ENCODE measurements around the gene PCCA.

The PCCA gene

DNA sequence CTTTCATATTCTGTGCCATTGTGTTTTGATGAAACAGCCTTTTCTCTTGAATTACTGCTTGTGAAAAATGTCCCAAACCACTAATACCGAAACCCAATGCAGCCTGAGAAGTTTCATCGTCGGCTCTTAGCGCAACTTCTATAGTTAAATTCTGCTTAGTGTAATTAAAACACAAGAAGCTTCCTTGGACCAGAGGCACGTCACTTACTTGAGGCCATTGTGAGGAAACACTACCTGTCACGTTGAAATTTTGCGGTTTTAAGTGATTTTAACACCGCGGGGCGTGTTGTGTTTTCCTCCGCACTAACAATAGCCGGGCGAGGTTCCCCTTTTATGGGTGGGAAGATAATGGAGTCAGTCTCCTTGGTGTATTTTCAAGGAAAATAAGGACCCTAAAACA, 428.8 kb downstream of the PCCA start:
- Histone ChIP-seq H3K4me3 (ENCODE audit: low read depth, low read length, poor library complexity, severe bottlenecking) (no peak overlapping the region), H2AFZ (ENCODE audit: low read length) (no peak overlapping the region), H3K27ac (ENCODE audit: low read depth, low read length, poor library complexity, severe bottlenecking) (no peak overlapping the region), H3K36me3 (ENCODE audit: insufficient read depth, low read length) (no peaks in the 10 kb centered on the region), H4K20me1 (ENCODE audit: insufficient read depth, low read length) (no peaks in the 10 kb centered on the region), H3F3A (ENCODE audit: insufficient read depth, low read length) (no peaks in the 10 kb centered on the region), H3K4me2 (ENCODE audit: low read length) (no peak overlapping the region), H3K27me3 (ENCODE audit: insufficient read depth, low read length) (no peaks in the 10 kb centered on the region), H3K9me3 (ENCODE audit: low read length) (no peaks in the 10 kb centered on the region), H3K9me2 (ENCODE audit: low read depth, low read length) (no peaks in the 10 kb centered on the region), H3K9ac (ENCODE audit: low read length) (no peak overlapping the region), H3K4me1 (ENCODE audit: insufficient read depth, low read length, severe bottlenecking) (no peaks in the 10 kb centered on the region), H3K79me2 (ENCODE audit: insufficient read depth, low read length) (no peaks in the 10 kb centered on the region)
- TF ChIP-seq CTCF (IDR thresholded peaks at IDR 0.05; ENCODE audit: low read length) (no peak), EZH2 (IDR thresholded peaks at IDR 0.05; ENCODE audit: borderline replicate concordance, low read length) (no peak)

GRCh38 chr13:100518394-100519062, 429.6 kb downstream of the PCCA start:
- Histone ChIP-seq H3K36me3 (ENCODE audit: insufficient read depth, low read length) (no peaks in the 10 kb centered on the region), H3F3A (ENCODE audit: insufficient read depth, low read length) (no peaks in the 10 kb centered on the region), H2AFZ (ENCODE audit: low read length) (no peak overlapping the region), H3K79me2 (ENCODE audit: insufficient read depth, low read length) (no peaks in the 10 kb centered on the region), H3K4me2 (ENCODE audit: low read length) (no peak overlapping the region), H3K9ac (ENCODE audit: low read length) (no peak overlapping the region), H3K27ac (ENCODE audit: low read depth, low read length, poor library complexity, severe bottlenecking) (no peak overlapping the region), H4K20me1 (ENCODE audit: insufficient read depth, low read length) (no peaks in the 10 kb centered on the region), H3K4me3 (ENCODE audit: low read depth, low read length, poor library complexity, severe bottlenecking) (no peak overlapping the region), H3K9me2 (ENCODE audit: low read depth, low read length) (no peaks in the 10 kb centered on the region), H3K9me3 (ENCODE audit: low read length) (no peaks in the 10 kb centered on the region), H3K4me1 (ENCODE audit: insufficient read depth, low read length, severe bottlenecking) (no peaks in the 10 kb centered on the region), H3K27me3 (ENCODE audit: insufficient read depth, low read length) (no peaks in the 10 kb centered on the region)
- TF ChIP-seq CTCF (IDR thresholded peaks at IDR 0.05; ENCODE audit: low read length) = no peak
- TF ChIP-seq EZH2 (IDR thresholded peaks at IDR 0.05; ENCODE audit: borderline replicate concordance, low read length) = no peak

DNA sequence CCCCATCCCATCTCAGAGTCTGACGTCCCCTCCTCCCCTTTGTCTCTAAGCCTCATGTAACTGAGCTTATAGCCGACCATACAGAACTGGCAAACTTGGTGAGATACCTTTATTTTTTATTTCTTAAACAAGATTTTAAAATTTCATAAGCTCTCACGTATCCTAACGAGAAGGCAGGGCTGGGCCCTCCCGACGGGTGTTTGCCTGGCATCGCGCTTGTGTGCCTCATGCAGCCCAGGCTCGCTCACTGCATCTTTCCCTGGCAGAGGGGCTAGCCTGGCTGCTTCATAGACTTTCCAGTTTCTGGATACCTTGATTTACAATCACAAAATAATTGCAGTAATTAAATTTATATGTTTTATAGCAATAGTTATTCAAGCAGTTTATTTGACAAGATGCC, 430.7 kb downstream of the PCCA start:
- H3K27me3 ChIP-seq (ENCODE audit: insufficient read depth, low read length) = no peaks in the 10 kb centered on the region
- H3K36me3 ChIP-seq (ENCODE audit: insufficient read depth, low read length) = no peaks in the 10 kb centered on the region
- no peaks in the 10 kb centered on the region for H4K20me1 ChIP-seq (ENCODE audit: insufficient read depth, low read length)
- H3K9me2 ChIP-seq (ENCODE audit: low read depth, low read length) = no peaks in the 10 kb centered on the region
- no peak overlapping the region for H3K4me3 ChIP-seq (ENCODE audit: low read depth, low read length, poor library complexity, severe bottlenecking)
- H3K79me2 ChIP-seq (ENCODE audit: insufficient read depth, low read length) = no peaks in the 10 kb centered on the region
- no peak overlapping the region for H3K4me2 ChIP-seq (ENCODE audit: low read length)
- no peak overlapping the region for H3K27ac ChIP-seq (ENCODE audit: low read depth, low read length, poor library complexity, severe bottlenecking)
- no peaks in the 10 kb centered on the region for H3K4me1 ChIP-seq (ENCODE audit: insufficient read depth, low read length, severe bottlenecking)
- H2AFZ ChIP-seq (ENCODE audit: low read length) = no peak overlapping the region
- no peaks in the 10 kb centered on the region for H3K9me3 ChIP-seq (ENCODE audit: low read length)
- no peak overlapping the region for H3K9ac ChIP-seq (ENCODE audit: low read length)
- no peaks in the 10 kb centered on the region for H3F3A ChIP-seq (ENCODE audit: insufficient read depth, low read length)
- TF ChIP-seq EZH2 (IDR thresholded peaks at IDR 0.05; ENCODE audit: borderline replicate concordance, low read length) (no peak), CTCF (IDR thresholded peaks at IDR 0.05; ENCODE audit: low read length) (no peak)

All from OCI-LY1 (cell line).